PC-9 (cell line): ENCODE results near the gene GRP. TPM values are rescaled to one million over a fixed set of nuclear protein-coding genes. Genes with fewer than 3 reads are reported as not detected.
A peak's percentile ranks its signal among the peaks of the same experiment; 100 is the strongest.
"Not testable (repeated sequence)": the region's sequence is repeated elsewhere in the genome, so short reads cannot be mapped to it uniquely, and the experiment has no call there.

Experiments used
- BruUV-seq: library from RNA; stranded (reverse); fragments of 400-500 nt; replicated peaks from 2 replicates; lab custom pipeline; 2021; lab: Mats Ljungman, UMichigan
- CTCF ChIA-PET: fragments of 300-600 bp; sonication (Branson Sonifier 250); formaldehyde crosslinking; loops from one replicate; lab custom pipeline; 2022; ENCODE audit warnings: antibody characterized with exemption; lab: Charles Lee
- POLR2A ChIA-PET: fragments of 300-600 bp; sonication (Branson Sonifier 250); formaldehyde crosslinking; loops from one replicate; lab custom pipeline; 2022; ENCODE audit warnings: antibody characterized with exemption; ENCODE audit not compliant: unreplicated experiment; lab: Charles Lee
- DNase-seq, 2 experiments: peaks; one replicate each; pipeline versions ENCODE4 v3.0.0 to v3.0.0-alpha.2; 2015 to 2022; ENCODE audit warnings: mixed read lengths in 1 of 2
- H2AFZ ChIP-seq: fragments of 200-600 bp; sonication (generic); 2 replicates; pipeline ENCODE4 v1.8.1; 2017; ENCODE audit warnings: antibody characterized with exemption
- H3F3A ChIP-seq: fragments of 200-600 bp; sonication (generic); 2 replicates; pipeline ENCODE4 v1.8.1; 2017; ENCODE audit warnings: antibody characterized with exemption, mild to moderate bottlenecking, low read depth; ENCODE audit not compliant: insufficient read depth
- H3K27ac ChIP-seq: fragments of 200-600 bp; sonication (generic); 2 replicates; pipeline ENCODE4 v1.6.1; 2016; ENCODE audit warnings: mixed run types
- H3K27me3 ChIP-seq: fragments of 200-600 bp; sonication (generic); 2 replicates; pipeline ENCODE4 v1.6.1; 2016; ENCODE audit warnings: low read depth, mixed run types; ENCODE audit not compliant: insufficient read depth
- H3K36me3 ChIP-seq: fragments of 200-600 bp; sonication (generic); 2 replicates; pipeline ENCODE4 v1.6.1; 2016; ENCODE audit warnings: low read depth, mixed run types
- H3K4me1 ChIP-seq: fragments of 200-600 bp; sonication (generic); replicated peaks from 2 replicates; pipeline ENCODE4 v1.6.1; 2016; ENCODE audit warnings: mixed run types; ENCODE audit not compliant: insufficient read depth
- H3K4me2 ChIP-seq: fragments of 200-600 bp; sonication (generic); 2 replicates; pipeline ENCODE4 v1.6.1; 2017; ENCODE audit warnings: mixed run types
- H3K4me3 ChIP-seq: fragments of 200-600 bp; sonication (generic); 2 replicates; pipeline ENCODE4 v1.6.1; 2016; ENCODE audit warnings: mixed run types
- H3K79me2 ChIP-seq: fragments of 200-600 bp; sonication (generic); 2 replicates; pipeline ENCODE4 v1.6.1; 2017; ENCODE audit warnings: low read depth, mixed run types
- H3K9me2 ChIP-seq: fragments of 200-600 bp; sonication (generic); 2 replicates; pipeline ENCODE4 v1.8.1; 2017; ENCODE audit warnings: mild to moderate bottlenecking; ENCODE audit not compliant: insufficient read depth
- H3K9me3 ChIP-seq: fragments of 200-600 bp; sonication (generic); 2 replicates; pipeline ENCODE4 v1.8.1; 2016; ENCODE audit warnings: low read depth; ENCODE audit not compliant: insufficient read depth
- H4K20me1 ChIP-seq: fragments of 200-600 bp; sonication (generic); 2 replicates; pipeline ENCODE4 v1.8.1; 2017; ENCODE audit not compliant: insufficient read depth
- EZH2 ChIP-seq: fragments of 200-600 bp; sonication (generic); IDR thresholded peaks from 2 replicates; pipeline ENCODE4 v1.8.0; 2017; ENCODE audit warnings: antibody characterized with exemption, low read depth
- intact Hi-C: fragments of 100-400 bp; cut with micrococcal nuclease; formaldehyde crosslinking; loops from one replicate; pipeline ENCODE4 v1.10.0; 2022; ENCODE audit not compliant: unreplicated experiment
- total RNA-seq: library from RNA; stranded (reverse); gene quantifications from 2 replicates; pipeline ENCODE4 v1.2.3, GENCODE V29; 2021
- TF ChIP-seq, protein P1 (sequence below): fragments of 200-600 bp; sonication (generic); conservative IDR thresholded peaks from 2 replicates; pipeline ENCODE4 v1.6.1; 2017; ENCODE audit warnings: mixed run types, antibody characterized with exemption, mild to moderate bottlenecking, moderate library complexity

The GRP gene
- total RNA-seq, 1 experiment from 2014 or later, result not detected

DNA sequence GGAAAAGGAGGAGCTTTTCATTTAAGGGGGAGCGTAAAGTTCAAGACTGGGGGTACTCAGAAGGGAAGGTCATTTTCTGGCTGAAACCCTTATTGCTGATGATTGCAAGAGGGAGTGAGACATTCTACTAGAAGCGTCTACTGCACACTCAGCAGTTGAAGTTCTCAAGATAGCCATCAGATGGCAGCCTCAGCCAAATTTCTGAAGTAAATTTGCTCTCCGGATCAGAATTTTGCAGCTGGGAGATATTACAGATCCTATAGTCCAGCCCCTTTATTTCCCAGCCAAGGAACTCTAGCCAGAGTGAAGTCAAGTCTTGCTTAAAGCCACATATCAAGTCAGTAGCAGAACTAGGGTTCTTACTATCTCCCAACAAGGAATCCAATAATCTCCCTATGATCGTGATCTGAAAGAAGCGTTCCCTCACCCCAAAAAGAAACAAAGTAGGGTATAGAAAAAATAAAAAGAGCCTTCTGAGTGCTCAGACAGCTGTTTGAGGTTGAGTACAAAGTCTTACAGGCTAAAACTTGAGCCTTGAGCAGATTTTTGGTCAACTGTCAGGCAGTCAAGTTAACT lies 29.3 kb downstream of the GRP start:
- ChIA-PET CTCF (interaction anchor here (0.6 to 0.9 kb wide), 3 partner anchors 153 to 182 kb away, joined by 3 read pairs; no protein-coding TSS in a partner anchor), POLR2A (no interaction called here)
- Histone ChIP-seq H3K79me2 (no peaks in the 10 kb centered on the region), H3K27me3 (peaks cover 34% of the 10 kb centered on the region), H3F3A (no peaks in the 10 kb centered on the region), H3K4me2 (no peak overlapping the region), H3K4me1 (no peaks in the 10 kb centered on the region), H3K36me3 (no peaks in the 10 kb centered on the region), H3K27ac (no peak overlapping the region), H3K4me3 (no peak overlapping the region), H2AFZ (no peak overlapping the region), H3K9me3 (no peaks in the 10 kb centered on the region), H3K9me2 (no peaks in the 10 kb centered on the region), H4K20me1 (no peaks in the 10 kb centered on the region)
- peak; percentile 31 to 60 for DNase-seq
- no TSS peak for BruUV-seq
- TF ChIP-seq, protein P1, sequence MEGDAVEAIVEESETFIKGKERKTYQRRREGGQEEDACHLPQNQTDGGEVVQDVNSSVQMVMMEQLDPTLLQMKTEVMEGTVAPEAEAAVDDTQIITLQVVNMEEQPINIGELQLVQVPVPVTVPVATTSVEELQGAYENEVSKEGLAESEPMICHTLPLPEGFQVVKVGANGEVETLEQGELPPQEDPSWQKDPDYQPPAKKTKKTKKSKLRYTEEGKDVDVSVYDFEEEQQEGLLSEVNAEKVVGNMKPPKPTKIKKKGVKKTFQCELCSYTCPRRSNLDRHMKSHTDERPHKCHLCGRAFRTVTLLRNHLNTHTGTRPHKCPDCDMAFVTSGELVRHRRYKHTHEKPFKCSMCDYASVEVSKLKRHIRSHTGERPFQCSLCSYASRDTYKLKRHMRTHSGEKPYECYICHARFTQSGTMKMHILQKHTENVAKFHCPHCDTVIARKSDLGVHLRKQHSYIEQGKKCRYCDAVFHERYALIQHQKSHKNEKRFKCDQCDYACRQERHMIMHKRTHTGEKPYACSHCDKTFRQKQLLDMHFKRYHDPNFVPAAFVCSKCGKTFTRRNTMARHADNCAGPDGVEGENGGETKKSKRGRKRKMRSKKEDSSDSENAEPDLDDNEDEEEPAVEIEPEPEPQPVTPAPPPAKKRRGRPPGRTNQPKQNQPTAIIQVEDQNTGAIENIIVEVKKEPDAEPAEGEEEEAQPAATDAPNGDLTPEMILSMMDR, result peak; percentile 86
- no peak for TF ChIP-seq EZH2
- intact Hi-C loops, result loop anchor here (2.0 kb wide), 2 partner anchors 60 to 154 kb away; no protein-coding TSS in a partner anchor

DNA sequence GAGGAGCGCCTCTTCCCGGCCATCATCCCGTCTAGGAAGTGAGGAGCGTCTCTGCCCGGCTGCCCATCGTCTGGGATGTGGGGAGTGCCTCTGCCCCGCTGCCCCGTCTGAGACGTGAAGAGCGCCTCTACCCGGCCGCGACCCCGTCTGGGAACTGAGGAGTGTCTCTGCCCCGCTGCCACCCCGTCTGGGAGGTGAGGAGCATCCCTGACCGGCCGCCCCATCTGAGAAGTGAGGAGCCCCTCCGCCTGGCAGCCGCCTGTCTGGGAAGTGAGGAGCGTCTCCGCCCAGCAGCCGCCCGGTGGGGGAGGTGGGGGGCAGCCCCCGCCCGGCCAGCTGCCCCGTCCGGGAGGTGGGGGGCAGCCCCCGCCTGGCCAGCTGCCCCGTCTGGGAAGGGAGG lies 35.5 kb downstream of the GRP start:
- H4K20me1 ChIP-seq, BruUV-seq, H3K27ac ChIP-seq, H3F3A ChIP-seq, H3K4me2 ChIP-seq, intact Hi-C loops, POLR2A ChIA-PET, H2AFZ ChIP-seq, H3K79me2 ChIP-seq, H3K36me3 ChIP-seq, DNase-seq, H3K9me2 ChIP-seq, H3K4me1 ChIP-seq, CTCF ChIA-PET, H3K4me3 ChIP-seq, H3K9me3 ChIP-seq: not testable (repeated sequence)
- peaks cover 18% of the 10 kb centered on the region for H3K27me3 ChIP-seq

DNA sequence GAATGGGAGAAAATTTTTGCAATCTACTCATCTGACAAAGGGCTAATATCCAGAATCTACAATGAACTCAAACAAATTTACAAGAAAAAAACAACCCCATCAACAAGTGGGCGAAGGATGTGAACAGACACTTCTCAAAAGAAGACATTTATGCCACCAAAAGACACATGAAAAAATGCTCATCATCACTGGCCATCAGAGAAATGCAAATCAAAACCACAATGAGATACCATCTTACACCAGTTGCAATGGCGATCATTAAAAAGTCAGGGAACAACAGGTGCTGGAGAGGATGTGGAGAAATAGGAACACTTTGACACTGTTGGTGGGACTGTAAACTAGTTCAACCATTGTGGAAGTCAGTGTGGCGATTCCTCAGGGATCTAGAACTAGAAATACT lies 41.9 kb downstream of the GRP start:
- H3K79me2 ChIP-seq, BruUV-seq, DNase-seq, H3K9me3 ChIP-seq, H3K36me3 ChIP-seq, H3K27ac ChIP-seq, CTCF ChIA-PET, H3F3A ChIP-seq, H3K9me2 ChIP-seq, H2AFZ ChIP-seq, H3K4me2 ChIP-seq, intact Hi-C loops, H4K20me1 ChIP-seq, H3K4me3 ChIP-seq, POLR2A ChIA-PET, H3K4me1 ChIP-seq: not testable (repeated sequence)
- H3K27me3 ChIP-seq, result peaks cover 13% of the 10 kb centered on the region

DNA sequence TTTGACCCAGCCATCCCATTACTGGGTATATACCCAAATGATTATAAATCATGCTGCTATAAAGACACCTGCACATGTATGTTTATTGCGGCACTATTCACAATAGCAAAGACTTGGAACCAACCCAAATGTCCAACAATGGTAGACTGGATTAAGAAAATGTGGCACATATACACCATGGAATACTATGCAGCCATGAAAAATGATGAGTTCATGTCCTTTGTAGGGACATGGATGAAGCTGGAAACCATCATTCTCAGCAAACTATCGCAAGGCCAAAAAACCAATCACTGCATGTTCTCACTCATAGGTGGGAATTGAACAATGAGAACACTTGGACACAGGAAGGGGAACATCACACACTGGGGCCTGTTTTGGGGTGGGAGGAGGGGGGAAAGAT lies 42.3 kb downstream of the GRP start:
- CTCF ChIA-PET, H4K20me1 ChIP-seq, H3K4me2 ChIP-seq, H3F3A ChIP-seq, H3K36me3 ChIP-seq, H3K9me3 ChIP-seq, H3K79me2 ChIP-seq, DNase-seq, H3K9me2 ChIP-seq, BruUV-seq, H2AFZ ChIP-seq, H3K27ac ChIP-seq, H3K27me3 ChIP-seq, H3K4me1 ChIP-seq, intact Hi-C loops, H3K4me3 ChIP-seq, POLR2A ChIA-PET: not testable (repeated sequence)
